Measurements from ENCODE around the gene MTMR11.
"Not testable (repeated sequence)": the region's sequence is repeated elsewhere in the genome, so short reads cannot be mapped to it uniquely, and the experiment has no call there.

The MTMR11 gene

GRCh38 chr1:149903836-149904491, 32.7 kb downstream of the MTMR11 start:
- DNase-seq (ENCODE audit: insufficient read length, low spot score) (no peak), FAIRE-seq (no peak)

GRCh38 chr1:149899460-149900284, 37.0 kb downstream of the MTMR11 start, which contains the start of gene BOLA1:
BOLA1 (plus strand) TSS chr1:149899568; CDS start chr1:149900060, 492 bp downstream.
- FAIRE-seq = peak; percentile 76
- DNase-seq (ENCODE audit: insufficient read length, low spot score) = peak; percentile 91

- DNase-seq (ENCODE audit: insufficient read length, low spot score) = no peak
- FAIRE-seq = no peak
Observed at GRCh38 chr1:149896575-149896974, 40.1 kb downstream of the MTMR11 start.

GRCh38 chr1:149888999-149889289, 47.7 kb downstream of the MTMR11 start:
- no peak for DNase-seq (ENCODE audit: insufficient read length, low spot score)
- FAIRE-seq = no peak

- FAIRE-seq (no peak), DNase-seq (ENCODE audit: insufficient read length, low spot score) (peak; percentile 59)
Observed at GRCh38 chr1:149888247-149888998, 48.3 kb downstream of the MTMR11 start.

- FAIRE-seq = no peak
Observed at GRCh38 chr1:149887456-149888246, 49.0 kb downstream of the MTMR11 start.

GRCh38 chr1:149887196-149887455, 49.6 kb downstream of the MTMR11 start:
- FAIRE-seq; DNase-seq (ENCODE audit: insufficient read length, low spot score): not testable (repeated sequence)

More at GRCh38 chr1:149887456-149888246, 49.0 kb downstream of the MTMR11 start:
- peak; percentile 87 for DNase-seq (ENCODE audit: insufficient read length, low spot score)

- no peak for FAIRE-seq
- peak; percentile 93 for DNase-seq (ENCODE audit: insufficient read length, low spot score)
Observed at GRCh38 chr1:149886396-149887195, 50.1 kb downstream of the MTMR11 start.

GRCh38 chr1:149886121-149886395, 50.6 kb downstream of the MTMR11 start:
- FAIRE-seq; DNase-seq (ENCODE audit: insufficient read length, low spot score): not testable (repeated sequence)

GRCh38 chr1:149885339-149886120, 51.1 kb downstream of the MTMR11 start:
- DNase-seq (ENCODE audit: insufficient read length, low spot score) (no peak), FAIRE-seq (no peak)

GRCh38 chr1:149884433-149885338, 52.0 kb downstream of the MTMR11 start:
- DNase-seq (ENCODE audit: insufficient read length, low spot score) (no peak), FAIRE-seq (no peak)

- FAIRE-seq (no peak), DNase-seq (ENCODE audit: insufficient read length, low spot score) (no peak)
Observed at GRCh38 chr1:149883598-149884247, 53.0 kb downstream of the MTMR11 start.

GRCh38 chr1:149881876-149882275, 54.8 kb downstream of the MTMR11 start:
- no peak for FAIRE-seq
- no peak for DNase-seq (ENCODE audit: insufficient read length, low spot score)

- DNase-seq (ENCODE audit: insufficient read length, low spot score) (no peak), FAIRE-seq (no peak)
Observed at GRCh38 chr1:149879556-149879955, 57.1 kb downstream of the MTMR11 start.
